Cardiac fibroblast (primary cell): Measurements from ENCODE around the gene PHAF1.
A peak's percentile ranks its signal among the peaks of the same experiment; 100 is the strongest.

Experiments used
- DNase-seq, 2 donors: peaks; one replicate each; pipeline versions ENCODE4 v3.0.0 to v3.0.0-alpha.2; 2010; ENCODE audit warnings: low read depth in 2 of 2
- H3K4me3 ChIP-seq, 2 donors: replicated peaks in 1 of 2; 1 replicate in 1 of 2; 2 replicates in 1 of 2; pipeline ENCODE4 v1.5.1; 2011; ENCODE audit warnings: low read depth in 2 of 2, low read length in 2 of 2, mild to moderate bottlenecking in 2 of 2, moderate library complexity in 1 of 2
- TF ChIP-seq, protein P1 (sequence below): IDR thresholded peaks from one replicate; pipeline ENCODE4 v1.5.1; 2011; ENCODE audit warnings: low read depth, mild to moderate bottlenecking, low read length, inconsistent platforms

The PHAF1 gene

DNA sequence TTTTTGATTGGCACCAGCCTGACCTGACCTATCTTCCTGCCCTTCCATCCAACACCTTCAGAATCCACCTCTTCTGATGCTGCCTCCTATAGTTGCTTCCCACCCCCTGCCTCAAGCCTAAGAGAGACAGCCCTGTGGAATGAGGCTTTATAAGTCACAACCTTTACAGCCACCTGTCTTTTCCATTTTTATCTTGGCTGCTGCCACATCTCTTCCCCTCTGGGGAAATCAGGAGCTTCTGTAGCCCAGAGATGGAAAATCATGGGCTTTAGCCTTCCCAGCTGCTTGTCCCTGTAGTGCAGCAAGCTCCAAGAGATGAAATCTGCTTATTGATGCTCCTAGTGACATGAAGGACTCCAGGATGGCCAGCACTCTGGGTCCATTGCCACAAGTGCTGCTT is 18.7 kb downstream of the PHAF1 start:
- TF ChIP-seq, protein P1, sequence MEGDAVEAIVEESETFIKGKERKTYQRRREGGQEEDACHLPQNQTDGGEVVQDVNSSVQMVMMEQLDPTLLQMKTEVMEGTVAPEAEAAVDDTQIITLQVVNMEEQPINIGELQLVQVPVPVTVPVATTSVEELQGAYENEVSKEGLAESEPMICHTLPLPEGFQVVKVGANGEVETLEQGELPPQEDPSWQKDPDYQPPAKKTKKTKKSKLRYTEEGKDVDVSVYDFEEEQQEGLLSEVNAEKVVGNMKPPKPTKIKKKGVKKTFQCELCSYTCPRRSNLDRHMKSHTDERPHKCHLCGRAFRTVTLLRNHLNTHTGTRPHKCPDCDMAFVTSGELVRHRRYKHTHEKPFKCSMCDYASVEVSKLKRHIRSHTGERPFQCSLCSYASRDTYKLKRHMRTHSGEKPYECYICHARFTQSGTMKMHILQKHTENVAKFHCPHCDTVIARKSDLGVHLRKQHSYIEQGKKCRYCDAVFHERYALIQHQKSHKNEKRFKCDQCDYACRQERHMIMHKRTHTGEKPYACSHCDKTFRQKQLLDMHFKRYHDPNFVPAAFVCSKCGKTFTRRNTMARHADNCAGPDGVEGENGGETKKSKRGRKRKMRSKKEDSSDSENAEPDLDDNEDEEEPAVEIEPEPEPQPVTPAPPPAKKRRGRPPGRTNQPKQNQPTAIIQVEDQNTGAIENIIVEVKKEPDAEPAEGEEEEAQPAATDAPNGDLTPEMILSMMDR, result no peak
- no peak for DNase-seq
- no peak overlapping the region for H3K4me3 ChIP-seq

DNA sequence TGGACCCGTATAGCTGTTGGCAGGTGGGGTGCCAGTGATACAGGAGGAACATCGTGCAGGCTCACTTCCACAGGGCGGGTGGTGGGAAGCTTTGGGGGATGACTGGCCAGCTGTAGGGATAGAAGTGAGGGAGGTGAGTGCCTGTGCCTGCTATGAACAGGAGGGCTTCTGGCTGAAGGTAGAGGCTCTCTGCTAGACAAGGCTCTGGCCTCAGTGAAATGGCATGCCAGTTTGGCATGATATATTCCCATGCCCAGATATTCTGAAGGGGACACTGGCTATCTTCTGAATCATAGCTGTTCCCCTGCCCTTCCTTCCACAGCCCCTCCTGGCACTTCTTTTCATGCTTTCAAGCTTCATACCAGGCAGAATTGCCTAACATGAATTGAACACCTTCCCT is 19.1 kb downstream of the PHAF1 start:
- no peak overlapping the region for H3K4me3 ChIP-seq
- no peak for DNase-seq
- TF ChIP-seq, protein P1, result no peak

DNA sequence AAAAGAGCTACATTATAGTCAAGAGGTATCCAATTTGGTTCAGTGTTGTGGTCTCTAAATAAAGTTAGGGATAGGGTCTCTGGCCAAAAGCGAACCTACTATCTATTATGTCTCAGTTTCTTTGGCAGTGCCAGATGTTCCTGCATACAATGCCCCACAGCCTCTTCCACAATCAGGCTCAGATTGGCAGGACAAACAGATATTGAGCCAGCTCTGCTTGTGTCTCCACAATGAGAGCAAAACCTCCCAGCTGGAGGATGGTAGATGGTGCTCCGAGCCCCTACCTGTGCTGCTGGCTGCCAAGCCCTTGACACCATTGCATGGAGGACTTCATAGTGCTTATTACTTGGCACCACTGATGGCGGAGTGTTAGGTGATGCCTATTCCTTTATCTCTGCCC is 19.7 kb downstream of the PHAF1 start:
- TF ChIP-seq, protein P1, result no peak
- DNase-seq, result no peak
- H3K4me3 ChIP-seq, result no peak overlapping the region

DNA sequence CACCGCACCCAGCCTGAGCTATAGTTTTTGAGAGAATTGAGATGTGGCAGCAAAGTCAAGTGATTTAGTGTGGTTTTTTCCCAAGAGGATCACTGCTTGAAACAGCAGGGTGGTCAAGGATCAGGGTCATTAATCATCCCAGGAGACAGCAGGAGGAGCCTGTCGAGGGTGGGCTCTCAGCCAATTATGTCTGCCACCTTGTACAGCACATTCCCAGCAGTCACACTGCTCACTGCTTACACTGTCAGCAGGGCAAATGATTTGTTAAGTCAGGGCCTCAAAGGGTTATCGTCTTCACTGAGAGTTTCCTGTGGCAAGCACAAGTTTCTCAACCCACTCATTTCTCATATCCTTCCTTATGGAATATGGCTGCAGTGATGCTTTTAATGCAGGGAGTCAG is 27.9 kb downstream of the PHAF1 start:
- peak in 1 of 2 donors; percentile 68 for DNase-seq
- no peak overlapping the region for H3K4me3 ChIP-seq
- TF ChIP-seq, protein P1, result no peak

DNA sequence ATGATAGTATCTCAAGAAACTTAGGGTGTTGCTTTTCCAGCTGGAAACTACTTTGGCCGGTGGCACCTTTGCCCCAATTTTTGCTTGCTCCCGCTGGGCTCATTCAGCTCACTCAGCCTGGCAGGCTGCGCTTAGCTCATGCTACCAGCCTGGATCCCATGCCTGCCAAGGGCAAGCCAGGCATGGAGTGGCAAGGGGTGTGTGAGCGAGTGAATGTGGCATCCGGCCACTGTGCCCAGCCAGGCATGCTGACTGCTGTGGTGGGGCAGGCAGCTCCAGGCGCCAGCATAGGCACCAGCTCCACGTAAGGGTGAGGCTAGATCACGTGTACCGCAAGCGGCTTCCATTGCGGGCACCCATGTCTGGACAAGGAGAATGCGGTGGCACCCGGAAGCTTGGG is 31.6 kb downstream of the PHAF1 start:
- DNase-seq, result no peak
- TF ChIP-seq, protein P1, result no peak
- no peak overlapping the region for H3K4me3 ChIP-seq

DNA sequence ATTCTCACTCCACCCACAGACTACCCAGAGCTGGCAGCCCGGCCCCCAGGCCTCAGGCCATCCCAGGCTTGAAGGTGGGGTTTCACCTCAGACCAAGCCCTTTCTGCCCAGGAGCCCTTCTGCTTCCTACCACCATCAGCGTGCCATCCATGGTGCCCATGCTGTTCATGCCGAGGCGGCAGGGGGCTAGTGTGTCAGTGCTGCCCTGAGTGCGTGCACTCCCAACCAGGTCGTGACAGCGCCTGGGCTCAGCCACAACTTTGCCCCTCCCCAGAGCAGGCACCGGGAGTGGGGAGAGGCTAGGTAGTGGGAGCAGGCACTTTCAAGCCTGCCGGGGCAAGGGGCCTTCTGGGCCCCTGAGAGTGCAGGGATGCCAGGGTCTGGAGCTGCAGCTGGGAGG is 32.6 kb downstream of the PHAF1 start:
- TF ChIP-seq, protein P1, result no peak
- no peak for DNase-seq
- H3K4me3 ChIP-seq, result no peak overlapping the region

DNA sequence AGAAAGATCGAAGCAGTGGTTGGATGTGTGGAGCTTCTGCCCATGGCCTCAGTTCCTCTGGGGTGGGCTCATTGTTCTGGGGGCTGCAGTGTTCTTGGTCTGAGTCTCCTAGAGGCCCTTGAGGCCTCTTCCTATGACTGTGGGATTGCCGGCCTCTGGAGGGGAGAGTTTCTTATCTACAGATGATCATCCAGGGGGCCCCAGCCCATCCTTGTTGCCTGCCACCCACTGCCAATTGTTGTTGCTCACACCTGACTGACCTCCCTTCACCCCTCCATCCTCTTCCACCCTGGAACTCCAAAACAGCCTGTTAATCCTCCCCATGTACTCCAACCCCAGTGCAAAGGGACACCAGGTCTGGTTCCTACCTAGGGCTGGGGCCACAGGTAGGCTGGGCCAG is 35.2 kb downstream of the PHAF1 start:
- no peak overlapping the region for H3K4me3 ChIP-seq
- TF ChIP-seq, protein P1, result no peak
- DNase-seq, result no peak
